ENCODE results near the gene PCNX3.
A peak's percentile ranks its signal among the peaks of the same experiment; 100 is the strongest.
"Not testable (repeated sequence)": the region's sequence is repeated elsewhere in the genome, so short reads cannot be mapped to it uniquely, and the experiment has no call there.

The PCNX3 gene

DNA sequence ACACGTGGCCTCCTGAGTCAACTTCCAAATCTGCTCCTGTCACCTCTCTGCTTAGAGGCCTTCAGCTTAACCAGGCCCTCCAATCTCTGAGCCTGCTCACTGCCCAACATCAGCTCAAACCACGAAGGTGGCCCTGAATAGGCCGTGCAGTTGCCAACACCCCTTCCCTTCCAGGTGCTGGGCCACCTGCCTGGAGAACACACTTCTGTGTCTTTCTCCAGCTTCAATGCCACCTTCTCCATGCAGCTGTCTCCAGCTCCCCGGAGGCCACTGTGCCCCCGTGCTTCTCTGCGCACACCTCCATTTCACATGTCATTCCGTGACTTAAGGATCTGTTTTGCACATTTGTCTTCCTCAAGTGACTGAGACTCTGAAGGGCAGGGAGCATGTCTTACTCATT lies 41.9 kb downstream of the PCNX3 start:
- DNase-seq (ENCODE audit: low read depth), result no peak
- TF ChIP-seq, protein P1, sequence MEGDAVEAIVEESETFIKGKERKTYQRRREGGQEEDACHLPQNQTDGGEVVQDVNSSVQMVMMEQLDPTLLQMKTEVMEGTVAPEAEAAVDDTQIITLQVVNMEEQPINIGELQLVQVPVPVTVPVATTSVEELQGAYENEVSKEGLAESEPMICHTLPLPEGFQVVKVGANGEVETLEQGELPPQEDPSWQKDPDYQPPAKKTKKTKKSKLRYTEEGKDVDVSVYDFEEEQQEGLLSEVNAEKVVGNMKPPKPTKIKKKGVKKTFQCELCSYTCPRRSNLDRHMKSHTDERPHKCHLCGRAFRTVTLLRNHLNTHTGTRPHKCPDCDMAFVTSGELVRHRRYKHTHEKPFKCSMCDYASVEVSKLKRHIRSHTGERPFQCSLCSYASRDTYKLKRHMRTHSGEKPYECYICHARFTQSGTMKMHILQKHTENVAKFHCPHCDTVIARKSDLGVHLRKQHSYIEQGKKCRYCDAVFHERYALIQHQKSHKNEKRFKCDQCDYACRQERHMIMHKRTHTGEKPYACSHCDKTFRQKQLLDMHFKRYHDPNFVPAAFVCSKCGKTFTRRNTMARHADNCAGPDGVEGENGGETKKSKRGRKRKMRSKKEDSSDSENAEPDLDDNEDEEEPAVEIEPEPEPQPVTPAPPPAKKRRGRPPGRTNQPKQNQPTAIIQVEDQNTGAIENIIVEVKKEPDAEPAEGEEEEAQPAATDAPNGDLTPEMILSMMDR (IDR thresholded peaks at IDR 0.05; ENCODE audit: low read length, missing control alignments), result no peak
- H3K4me3 ChIP-seq (replicated peaks; ENCODE audit: low read depth, low read length), result no peak overlapping the region

DNA sequence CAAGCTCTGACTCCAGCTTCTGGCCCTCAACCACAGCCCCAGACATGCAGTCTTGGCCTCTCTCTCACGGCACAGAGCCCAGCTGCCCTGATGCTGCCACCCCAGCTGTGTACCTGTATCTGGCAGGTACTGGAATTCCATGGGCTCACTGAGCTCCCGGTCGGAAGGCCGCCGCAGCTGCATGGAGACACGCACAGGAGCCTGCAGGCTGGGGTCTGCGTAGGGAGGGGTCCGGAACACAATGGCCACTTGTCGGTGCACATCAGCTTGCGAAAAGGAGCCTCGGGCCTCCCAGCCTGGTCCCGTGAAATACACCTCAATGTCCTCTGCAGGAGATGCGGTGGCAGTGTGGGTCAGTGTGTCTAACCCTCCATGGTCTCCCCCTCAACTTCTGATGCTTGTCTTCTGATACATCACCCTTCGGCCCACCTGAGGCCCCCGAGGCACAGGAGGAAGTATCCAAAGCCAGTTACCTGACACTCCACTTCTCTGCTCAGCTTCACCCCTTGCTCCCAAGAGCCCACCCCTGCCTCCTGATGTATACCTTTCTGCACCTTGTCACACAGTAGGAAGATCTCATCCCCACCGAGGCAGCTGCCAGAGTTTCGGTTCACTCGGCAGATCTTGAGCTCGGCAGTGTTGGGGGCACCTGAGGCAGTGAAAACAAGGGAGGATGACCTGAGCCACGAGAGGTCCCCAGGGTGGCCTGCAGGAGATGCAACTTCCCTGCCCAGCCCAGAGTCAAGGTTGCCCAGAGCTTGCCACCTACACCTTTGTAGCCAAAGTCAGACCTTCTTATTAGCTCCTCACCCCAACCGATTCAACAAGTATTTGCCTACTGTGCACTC lies 42.8 kb downstream of the PCNX3 start:
- no peak overlapping the region for H3K4me3 ChIP-seq (replicated peaks; ENCODE audit: low read depth, low read length)
- DNase-seq (ENCODE audit: low read depth), result no peak
- TF ChIP-seq, protein P1 (IDR thresholded peaks at IDR 0.05; ENCODE audit: low read length, missing control alignments), result no peak

DNA sequence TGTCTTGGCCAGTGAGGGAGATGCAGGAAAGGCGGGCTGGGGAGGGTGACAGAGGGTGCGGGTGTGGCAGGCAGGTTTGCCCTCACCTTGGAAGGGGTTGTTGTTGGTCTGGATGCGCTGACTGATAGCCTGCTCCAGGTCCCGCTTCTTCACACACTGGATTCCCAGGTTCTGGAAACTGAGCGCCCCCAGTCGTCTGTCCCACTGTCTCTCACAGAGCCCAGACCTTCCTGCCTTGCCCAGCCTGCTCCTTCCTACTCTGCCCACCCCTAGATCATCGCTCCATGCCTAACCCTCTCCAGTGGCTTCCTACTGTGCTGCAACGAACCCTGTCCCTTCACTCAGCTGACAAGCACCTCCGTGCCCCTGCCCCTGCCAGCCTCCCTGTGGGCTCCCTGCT lies 44.5 kb downstream of the PCNX3 start:
- TF ChIP-seq, protein P1 (IDR thresholded peaks at IDR 0.05; ENCODE audit: low read length, missing control alignments), result no peak
- DNase-seq (ENCODE audit: low read depth), result no peak
- H3K4me3 ChIP-seq (replicated peaks; ENCODE audit: low read depth, low read length), result no peak overlapping the region

DNA sequence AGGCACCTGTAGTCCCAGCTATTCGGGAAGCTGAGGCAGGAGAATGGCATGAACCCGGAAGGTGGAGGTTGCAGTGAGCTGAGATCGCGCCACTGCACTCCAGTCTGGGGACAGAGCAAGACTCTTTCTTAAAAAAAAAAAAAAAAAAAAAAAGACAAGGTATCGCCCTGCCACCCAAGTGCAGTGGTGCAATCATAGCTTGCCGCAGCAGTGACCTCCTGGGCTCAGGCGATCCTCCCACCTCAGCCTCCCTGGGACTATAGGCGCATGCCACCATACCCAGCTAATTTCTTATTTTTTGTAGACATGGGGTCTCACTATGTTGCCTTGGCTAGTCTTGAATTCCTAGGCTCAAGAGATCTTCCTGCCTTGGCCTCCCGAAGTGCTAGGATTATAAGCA lies 45.3 kb downstream of the PCNX3 start:
- H3K4me3 ChIP-seq (replicated peaks; ENCODE audit: low read depth, low read length), result peak overlapping the region; percentile 98
- DNase-seq (ENCODE audit: low read depth), result not testable (repeated sequence)

DNA sequence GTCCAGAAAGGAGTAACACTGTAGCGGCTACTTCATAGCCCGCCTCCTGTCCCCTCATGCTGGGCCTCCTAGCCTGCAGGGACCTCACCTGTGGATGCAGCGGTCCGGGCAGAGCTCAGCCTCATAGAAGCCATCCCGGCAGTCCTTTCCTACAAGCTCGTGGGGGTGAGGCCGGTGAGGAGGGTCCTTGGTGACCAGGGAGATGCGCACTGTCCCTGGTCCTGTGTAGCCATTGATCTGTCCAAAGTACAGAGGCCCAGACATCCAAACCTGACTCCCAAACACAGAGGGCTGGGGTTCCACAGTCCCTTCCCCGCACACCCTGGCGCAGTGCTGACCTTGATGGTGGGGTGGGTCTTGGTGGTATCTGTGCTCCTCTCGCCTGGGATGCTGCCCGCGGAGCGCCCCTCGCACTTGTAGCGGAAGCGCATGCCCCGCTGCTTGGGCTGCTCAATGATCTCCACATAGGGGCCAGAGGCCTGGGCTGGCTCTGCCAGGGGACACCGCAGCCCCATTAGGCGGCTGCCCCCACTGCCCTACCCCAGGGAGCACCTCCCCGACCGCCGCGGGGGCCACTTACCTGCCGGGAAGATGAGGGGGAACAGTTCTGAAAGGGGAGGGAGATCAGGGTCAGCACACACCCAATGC lies 46.1 kb downstream of the PCNX3 start:
- DNase-seq (ENCODE audit: low read depth), result no peak
- H3K4me3 ChIP-seq (replicated peaks; ENCODE audit: low read depth, low read length), result peak overlapping the region; percentile 98
- TF ChIP-seq, protein P1 (IDR thresholded peaks at IDR 0.05; ENCODE audit: low read length, missing control alignments), result no peak

DNA sequence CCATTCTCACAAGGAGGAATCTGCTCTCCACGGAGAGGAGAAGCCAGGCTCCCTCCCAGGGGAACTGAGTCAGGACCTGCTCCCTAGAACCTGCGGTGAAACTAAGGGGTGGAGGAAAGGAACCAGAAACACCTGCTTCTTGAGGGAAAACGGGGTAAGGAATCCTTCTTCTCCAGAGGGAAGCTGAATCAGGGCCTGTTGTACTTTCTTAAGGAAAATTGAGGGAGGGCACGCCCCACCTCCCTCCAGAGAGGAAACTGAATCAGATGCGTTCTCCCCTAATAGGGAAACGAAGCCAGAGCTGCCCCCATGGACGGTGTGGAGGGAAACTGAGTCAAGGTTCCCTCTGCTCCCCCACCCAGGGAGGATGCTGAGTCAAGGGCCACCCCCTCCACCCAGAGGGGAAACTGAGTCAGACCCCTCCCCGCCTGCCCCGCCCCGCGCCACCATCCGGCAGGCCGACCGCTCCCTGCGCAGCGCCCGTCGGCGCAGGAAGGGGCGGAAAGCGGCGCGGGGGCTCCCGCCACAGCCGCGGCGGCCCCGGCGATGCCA lies 46.7 kb downstream of the PCNX3 start:
- TF ChIP-seq, protein P1 (IDR thresholded peaks at IDR 0.05; ENCODE audit: low read length, missing control alignments), result no peak
- no peak for DNase-seq (ENCODE audit: low read depth)
- peak overlapping the region; percentile 98 for H3K4me3 ChIP-seq (replicated peaks; ENCODE audit: low read depth, low read length)

DNA sequence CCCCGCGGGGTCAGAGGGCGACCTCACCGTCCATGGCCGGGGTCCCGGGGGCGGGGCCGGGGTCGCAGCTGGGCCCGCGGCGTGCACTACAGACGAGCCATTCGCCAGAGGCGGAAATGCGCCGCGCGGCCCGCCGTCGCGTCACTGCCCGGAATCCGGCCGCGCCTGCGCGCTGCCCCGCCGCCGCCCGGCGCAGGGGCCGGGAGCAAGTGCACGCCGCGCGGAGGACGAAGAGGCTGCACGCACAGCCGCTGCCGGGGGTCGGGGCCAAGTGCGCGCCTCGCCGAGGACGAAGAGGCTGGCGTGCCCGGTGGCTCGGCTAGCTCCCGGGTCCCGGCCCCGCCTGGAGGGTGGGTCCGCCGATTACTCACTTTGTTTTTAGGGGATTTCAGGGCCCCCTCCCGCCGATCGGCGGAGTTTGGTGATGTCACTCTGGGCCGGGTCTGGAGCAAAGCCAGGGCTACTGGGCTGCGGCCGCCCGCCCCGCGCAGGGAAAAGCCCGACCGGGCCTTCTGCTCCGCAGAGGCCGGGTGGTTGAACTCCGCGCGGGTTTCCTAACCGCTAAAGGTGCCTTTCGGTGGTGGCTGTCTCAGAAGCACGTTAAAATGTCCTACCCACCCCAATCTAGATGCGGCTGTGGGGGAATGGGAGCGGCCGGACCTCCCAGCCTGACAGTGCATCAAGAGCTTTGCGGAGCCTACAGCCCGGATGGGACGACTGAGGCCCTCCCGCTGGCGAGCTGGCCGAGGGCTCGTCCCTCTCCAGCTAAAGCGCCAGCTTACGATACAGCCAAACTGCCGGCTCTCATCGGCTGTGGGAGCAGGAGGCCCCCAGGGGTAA lies 47.4 kb downstream of the PCNX3 start, which contains the start of gene RELA:
Gene RELA, minus strand, starts transcription at position 118 of the 840 bp plus-strand sequence. Its CDS starts 84 bp downstream, at position 34.
- peak; percentile 94 for DNase-seq (ENCODE audit: low read depth)
- TF ChIP-seq, protein P1 (IDR thresholded peaks at IDR 0.05; ENCODE audit: low read length, missing control alignments), result no peak
- peak within 1 kb of the TSS; percentile 98 for H3K4me3 ChIP-seq (replicated peaks; ENCODE audit: low read depth, low read length)
